Activated naive CD4-positive, alpha-beta T cell treated with anti-CD3 and anti-CD28 coated beads for 36 hours (primary cell): ENCODE data around the gene IGF2. TPM values are rescaled to one million over a fixed set of nuclear protein-coding genes. Genes with fewer than 3 reads are reported as not detected.

Source experiments
- CTCF ChIA-PET: fragments of 350-600 bp; sonication (Branson Sonifier 250); formaldehyde crosslinking; loops from one replicate; lab custom pipeline; 2021; ENCODE audit warnings: antibody characterized with exemption; lab: Charles Lee
- DNase-seq: peaks from one replicate; pipeline ENCODE4 v3.0.0-alpha.2; 2020
- H3K27ac Mint-ChIP-seq: one replicate; pipeline ENCODE4 v1.8.0; 2021; ENCODE audit warnings: mild to moderate bottlenecking, mixed read lengths
- H3K27me3 Mint-ChIP-seq: one replicate; pipeline ENCODE4 v1.8.0; 2021; ENCODE audit warnings: low read depth, mixed read lengths
- H3K36me3 Mint-ChIP-seq: one replicate; pipeline ENCODE4 v1.8.0; 2021; ENCODE audit warnings: low read depth, mixed read lengths
- H3K4me1 Mint-ChIP-seq: one replicate; pipeline ENCODE4 v1.8.0; 2021; ENCODE audit warnings: low read depth, mixed read lengths
- H3K4me3 Mint-ChIP-seq: one replicate; pipeline ENCODE4 v1.8.0; 2021; ENCODE audit warnings: mild to moderate bottlenecking, moderate library complexity, mixed read lengths
- H3K9me3 Mint-ChIP-seq: one replicate; pipeline ENCODE4 v1.8.0; 2021; ENCODE audit warnings: mixed read lengths
- intact Hi-C: fragments of 100-400 bp; cut with micrococcal nuclease; formaldehyde crosslinking; loops from one replicate; pipeline ENCODE4 v1.15.1; 2023
- total RNA-seq, 2 experiments: library from RNA; stranded (reverse); gene quantifications; one replicate each; pipeline ENCODE4 v1.2.3, GENCODE V29; 2021

The IGF2 gene
- total RNA-seq, 2 experiments from 2014 or later = 0.21 to 0.37 TPM

GRCh38 chr11:2167141-2168045 is 28.2 kb upstream of the IGF2 start:
- Mint-ChIP-seq H3K27me3 (no peaks in the 10 kb centered on the region), H3K9me3 (no peaks in the 10 kb centered on the region), H3K36me3 (no peaks in the 10 kb centered on the region), H3K4me3 (no peak overlapping the region), H3K27ac (no peak overlapping the region), H3K4me1 (no peaks in the 10 kb centered on the region)
- intact Hi-C loops = no loop called here
- DNase-seq = no peak
- CTCF ChIA-PET = interaction anchor here (3.2 kb wide), 1 partner anchor 253 kb away, joined by 15 read pairs; no protein-coding TSS in a partner anchor

- peak; percentile 56 for DNase-seq
- H3K9me3 Mint-ChIP-seq = no peaks in the 10 kb centered on the region
- no peaks in the 10 kb centered on the region for H3K36me3 Mint-ChIP-seq
- CTCF ChIA-PET = interaction anchor here (0.7 to 3.2 kb wide), 4 partner anchors 10 to 254 kb away, joined by 3 to 15 read pairs (median 4); no protein-coding TSS in a partner anchor
- no peak overlapping the region for H3K4me3 Mint-ChIP-seq
- no peak overlapping the region for H3K27ac Mint-ChIP-seq
- H3K4me1 Mint-ChIP-seq = no peaks in the 10 kb centered on the region
- intact Hi-C loops = loop anchor here (1.0 kb wide), 1 partner anchor 254 kb away; no protein-coding TSS in a partner anchor
- H3K27me3 Mint-ChIP-seq = no peaks in the 10 kb centered on the region
Measured at GRCh38 chr11:2166091-2166851, 27.1 kb upstream of the IGF2 start.

- Mint-ChIP-seq H3K27me3 (no peaks in the 10 kb centered on the region), H3K27ac (no peak overlapping the region), H3K9me3 (no peaks in the 10 kb centered on the region), H3K4me3 (no peak overlapping the region), H3K36me3 (no peaks in the 10 kb centered on the region), H3K4me1 (no peaks in the 10 kb centered on the region)
- intact Hi-C loops = no loop called here
- CTCF ChIA-PET = interaction anchor here (0.7 to 3.2 kb wide), 5 partner anchors 9 to 255 kb away, joined by 3 to 15 read pairs (median 3); no protein-coding TSS in a partner anchor
- DNase-seq = no peak
Measured at GRCh38 chr11:2165571-2165970, 26.4 kb upstream of the IGF2 start.

GRCh38 chr11:2164861-2165555 is 25.8 kb upstream of the IGF2 start:
- Mint-ChIP-seq H3K36me3 (no peaks in the 10 kb centered on the region), H3K27me3 (no peaks in the 10 kb centered on the region), H3K27ac (no peak overlapping the region), H3K4me3 (no peak overlapping the region), H3K4me1 (no peaks in the 10 kb centered on the region), H3K9me3 (no peaks in the 10 kb centered on the region)
- intact Hi-C loops = no loop called here
- CTCF ChIA-PET = interaction anchor here (0.7 to 3.2 kb wide), 6 partner anchors 9 to 255 kb away, joined by 3 to 15 read pairs (median 3); no protein-coding TSS in a partner anchor
- no peak for DNase-seq

- DNase-seq = no peak
- Mint-ChIP-seq H3K4me3 (no peak overlapping the region), H3K27ac (no peak overlapping the region), H3K27me3 (no peaks in the 10 kb centered on the region), H3K4me1 (no peaks in the 10 kb centered on the region), H3K9me3 (no peaks in the 10 kb centered on the region), H3K36me3 (no peaks in the 10 kb centered on the region)
- CTCF ChIA-PET = interaction anchor here (1.3 to 1.9 kb wide), 5 partner anchors 8 to 256 kb away, joined by 3 to 7 read pairs (median 4); no protein-coding TSS in a partner anchor
- intact Hi-C loops = no loop called here
Measured at GRCh38 chr11:2164081-2164480, 24.9 kb upstream of the IGF2 start.

- Mint-ChIP-seq H3K9me3 (no peaks in the 10 kb centered on the region), H3K36me3 (no peaks in the 10 kb centered on the region), H3K27ac (no peak overlapping the region), H3K4me1 (no peaks in the 10 kb centered on the region), H3K4me3 (no peak overlapping the region), H3K27me3 (no peaks in the 10 kb centered on the region)
- intact Hi-C loops = no loop called here
- CTCF ChIA-PET = interaction anchor here (1.4 to 1.8 kb wide), 2 partner anchors 10 to 257 kb away, joined by 7 read pairs; no protein-coding TSS in a partner anchor
- DNase-seq = no peak
Measured at GRCh38 chr11:2163428-2163978, 24.3 kb upstream of the IGF2 start.

GRCh38 chr11:2160736-2161259 is 21.6 kb upstream of the IGF2 start, which contains the start of gene INS:
Gene INS (minus strand): TSS chr11:2161209. CDS start chr11:2160971, 238 bp downstream.
- H3K36me3 Mint-ChIP-seq = no peaks in the 10 kb centered on the region

GRCh38 chr11:2159536-2160413 is 20.6 kb upstream of the IGF2 start:
- CTCF ChIA-PET = interaction anchor here (1.2 kb wide), 1 partner anchor 12 kb away, joined by 4 read pairs; no protein-coding TSS in a partner anchor
- H3K27ac Mint-ChIP-seq = no peak overlapping the region
- no peaks in the 10 kb centered on the region for H3K36me3 Mint-ChIP-seq
- no peak overlapping the region for H3K4me3 Mint-ChIP-seq
- intact Hi-C loops = no loop called here
- no peaks in the 10 kb centered on the region for H3K4me1 Mint-ChIP-seq
- peaks cover 3% of the 10 kb centered on the region for H3K27me3 Mint-ChIP-seq
- H3K9me3 Mint-ChIP-seq = no peaks in the 10 kb centered on the region
- DNase-seq = no peak

More at GRCh38 chr11:2160736-2161259, 21.6 kb upstream of the IGF2 start, which contains the start of gene INS:
- Mint-ChIP-seq H3K27me3 (peaks cover 3% of the 10 kb centered on the region), H3K4me3 (no peak within 1 kb of the TSS), H3K9me3 (no peaks in the 10 kb centered on the region), H3K27ac (no peak within 1 kb of the TSS), H3K4me1 (no peaks in the 10 kb centered on the region)
- no peak for DNase-seq
- CTCF ChIA-PET = no interaction called here
- intact Hi-C loops = no loop called here

- Mint-ChIP-seq H3K36me3 (no peaks in the 10 kb centered on the region), H3K27me3 (peaks cover 3% of the 10 kb centered on the region), H3K4me1 (no peaks in the 10 kb centered on the region), H3K27ac (no peak overlapping the region), H3K4me3 (no peak overlapping the region), H3K9me3 (no peaks in the 10 kb centered on the region)
- DNase-seq = no peak
- CTCF ChIA-PET = interaction anchor here (0.9 to 1.2 kb wide), 2 partner anchors 12 to 373 kb away, joined by 3 to 4 read pairs; no protein-coding TSS in a partner anchor
- intact Hi-C loops = no loop called here
Measured at GRCh38 chr11:2158966-2159365, 19.8 kb upstream of the IGF2 start.

GRCh38 chr11:2158296-2158737 is 19.1 kb upstream of the IGF2 start:
- no peaks in the 10 kb centered on the region for H3K4me1 Mint-ChIP-seq
- intact Hi-C loops = no loop called here
- CTCF ChIA-PET = interaction anchor here (0.9 to 1.0 kb wide), 2 partner anchors 191 to 373 kb away, joined by 3 read pairs; no protein-coding TSS in a partner anchor
- no peak overlapping the region for H3K4me3 Mint-ChIP-seq
- H3K36me3 Mint-ChIP-seq = no peaks in the 10 kb centered on the region
- H3K27ac Mint-ChIP-seq = no peak overlapping the region
- no peak for DNase-seq
- H3K27me3 Mint-ChIP-seq = peaks cover 3% of the 10 kb centered on the region
- H3K9me3 Mint-ChIP-seq = no peaks in the 10 kb centered on the region
